GM13976 (cell line): ENCODE results near the gene ZMIZ1.
A peak's percentile ranks its signal among the peaks of the same experiment; 100 is the strongest.

Source experiments
- DNase-seq: peaks from one replicate; pipeline ENCODE4 v3.0.0; 2012; ENCODE audit warnings: low spot score
- in situ Hi-C: fragments of 300-500 bp; cut with MboI; formaldehyde crosslinking; loops from one replicate; pipeline ENCODE4 v1.12.0; 2022; ENCODE audit warnings: low sequenced_read_pairs, mixed read lengths, inconsistent platforms; ENCODE audit not compliant: unreplicated experiment
- TF ChIP-seq, protein P1 (sequence below): IDR thresholded peaks from 2 replicates; pipeline ENCODE4 v1.5.1; 2012; ENCODE audit warnings: borderline replicate concordance, mild to moderate bottlenecking; ENCODE audit not compliant: insufficient read depth; ENCODE audit errors: extremely low read depth, missing control alignments, control extremely low read depth

The ZMIZ1 gene

DNA sequence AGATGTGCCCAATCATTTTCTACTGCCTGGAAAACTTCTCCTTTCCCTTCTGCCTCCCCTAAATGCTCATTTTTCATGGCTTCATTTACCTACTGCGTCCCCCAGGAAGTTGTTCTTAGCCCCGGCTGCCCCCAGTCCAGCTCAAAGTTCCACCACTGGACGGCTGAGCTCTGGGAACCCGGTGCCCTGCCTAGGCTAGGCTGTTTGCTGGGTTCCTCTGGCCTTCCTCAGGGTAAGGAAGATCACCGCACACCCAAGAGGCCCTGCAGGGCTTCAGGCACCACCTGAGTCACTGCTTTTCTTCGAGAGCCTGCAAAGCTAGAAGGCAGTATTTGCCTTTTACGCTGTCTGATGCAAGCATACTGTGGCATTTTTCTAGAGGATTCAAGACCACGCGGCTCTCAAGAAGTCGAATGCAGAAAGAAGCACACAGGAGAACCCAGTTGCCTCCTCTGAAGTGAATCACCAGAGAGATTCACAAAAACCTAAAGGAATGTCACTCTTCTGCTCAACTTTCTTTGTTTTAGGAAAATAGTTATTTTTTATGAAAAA is 46.7 kb upstream of the ZMIZ1 start:
- in situ Hi-C loops = no loop called here
- TF ChIP-seq, protein P1, sequence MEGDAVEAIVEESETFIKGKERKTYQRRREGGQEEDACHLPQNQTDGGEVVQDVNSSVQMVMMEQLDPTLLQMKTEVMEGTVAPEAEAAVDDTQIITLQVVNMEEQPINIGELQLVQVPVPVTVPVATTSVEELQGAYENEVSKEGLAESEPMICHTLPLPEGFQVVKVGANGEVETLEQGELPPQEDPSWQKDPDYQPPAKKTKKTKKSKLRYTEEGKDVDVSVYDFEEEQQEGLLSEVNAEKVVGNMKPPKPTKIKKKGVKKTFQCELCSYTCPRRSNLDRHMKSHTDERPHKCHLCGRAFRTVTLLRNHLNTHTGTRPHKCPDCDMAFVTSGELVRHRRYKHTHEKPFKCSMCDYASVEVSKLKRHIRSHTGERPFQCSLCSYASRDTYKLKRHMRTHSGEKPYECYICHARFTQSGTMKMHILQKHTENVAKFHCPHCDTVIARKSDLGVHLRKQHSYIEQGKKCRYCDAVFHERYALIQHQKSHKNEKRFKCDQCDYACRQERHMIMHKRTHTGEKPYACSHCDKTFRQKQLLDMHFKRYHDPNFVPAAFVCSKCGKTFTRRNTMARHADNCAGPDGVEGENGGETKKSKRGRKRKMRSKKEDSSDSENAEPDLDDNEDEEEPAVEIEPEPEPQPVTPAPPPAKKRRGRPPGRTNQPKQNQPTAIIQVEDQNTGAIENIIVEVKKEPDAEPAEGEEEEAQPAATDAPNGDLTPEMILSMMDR = no peak
- DNase-seq = no peak

DNA sequence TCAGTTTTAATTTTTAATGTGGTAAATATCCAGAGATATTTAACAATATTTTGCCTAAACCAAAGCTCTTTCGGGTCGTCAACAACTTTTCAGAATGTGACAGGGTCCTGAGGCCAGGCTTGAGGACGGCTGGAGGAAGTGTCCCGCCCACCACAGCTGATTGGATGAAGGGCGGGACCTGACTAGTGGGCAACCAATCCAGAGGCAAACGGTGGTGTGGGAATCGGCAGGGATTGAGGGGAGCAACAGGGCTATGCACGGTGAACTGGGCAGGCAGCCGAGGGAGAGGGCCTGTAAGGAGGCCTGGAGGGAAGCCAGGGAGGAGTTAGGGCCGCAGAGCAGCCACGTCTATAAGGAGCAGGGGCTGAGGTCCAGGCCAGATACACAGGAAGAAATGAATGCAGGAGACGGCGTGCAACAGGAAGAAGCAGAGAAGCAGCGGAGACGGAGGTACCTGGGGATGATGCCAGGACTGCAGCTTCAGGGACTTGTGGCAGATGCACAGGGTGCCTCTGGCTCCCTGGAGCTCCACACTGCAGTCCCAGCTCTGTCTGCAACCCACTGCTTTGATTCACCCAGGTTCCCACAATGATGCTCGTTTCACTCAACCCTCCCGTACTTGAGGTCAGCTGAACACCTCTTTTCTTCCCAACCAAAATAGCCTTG is 46.1 kb upstream of the ZMIZ1 start:
- DNase-seq = no peak
- in situ Hi-C loops = no loop called here
- TF ChIP-seq, protein P1 = no peak

DNA sequence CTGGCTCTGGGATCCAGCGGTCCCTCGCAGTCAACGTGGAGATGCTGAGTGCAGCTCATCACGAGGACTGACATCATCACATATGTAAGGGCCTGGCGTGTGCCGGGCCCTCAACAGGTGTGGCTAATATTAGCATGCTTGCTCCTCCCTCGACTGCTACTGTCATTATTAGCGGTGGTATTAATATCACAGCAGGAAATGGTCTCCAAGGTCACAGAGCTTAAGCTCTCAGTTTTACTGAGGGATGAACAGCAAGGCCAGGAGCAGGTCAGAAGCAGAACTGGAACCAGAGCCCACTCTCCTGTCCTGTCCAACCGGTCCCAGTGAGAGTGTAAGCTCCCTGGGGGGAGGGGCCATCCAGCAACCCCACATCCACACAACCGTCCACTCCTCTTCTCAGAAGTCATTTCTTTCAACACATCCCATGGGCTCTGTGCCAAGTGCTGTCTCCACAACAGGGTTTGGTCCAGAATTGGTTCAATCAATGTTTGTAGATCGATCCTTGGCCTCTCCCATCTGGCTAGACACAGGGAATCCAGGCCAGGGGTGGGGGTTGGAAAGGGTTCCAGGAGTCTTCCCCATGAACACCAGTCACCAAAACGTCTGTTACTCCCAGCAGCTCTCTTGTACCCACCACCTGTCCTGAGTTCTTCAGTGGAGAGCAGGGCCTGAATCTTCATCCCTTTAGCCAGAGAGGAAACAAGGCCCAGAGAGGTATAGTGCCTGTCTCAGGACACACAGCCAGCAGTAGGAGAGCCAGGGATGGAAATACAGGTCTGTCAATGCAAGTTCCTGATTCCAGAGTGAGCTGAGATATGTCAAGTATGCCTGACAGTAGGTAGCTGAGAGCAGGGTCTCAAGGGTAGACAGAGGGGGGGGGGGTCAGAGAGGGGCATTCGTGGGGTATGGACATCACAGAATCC is 45.3 kb upstream of the ZMIZ1 start:
- TF ChIP-seq, protein P1 = no peak
- in situ Hi-C loops = no loop called here
- peak; percentile 57 for DNase-seq

DNA sequence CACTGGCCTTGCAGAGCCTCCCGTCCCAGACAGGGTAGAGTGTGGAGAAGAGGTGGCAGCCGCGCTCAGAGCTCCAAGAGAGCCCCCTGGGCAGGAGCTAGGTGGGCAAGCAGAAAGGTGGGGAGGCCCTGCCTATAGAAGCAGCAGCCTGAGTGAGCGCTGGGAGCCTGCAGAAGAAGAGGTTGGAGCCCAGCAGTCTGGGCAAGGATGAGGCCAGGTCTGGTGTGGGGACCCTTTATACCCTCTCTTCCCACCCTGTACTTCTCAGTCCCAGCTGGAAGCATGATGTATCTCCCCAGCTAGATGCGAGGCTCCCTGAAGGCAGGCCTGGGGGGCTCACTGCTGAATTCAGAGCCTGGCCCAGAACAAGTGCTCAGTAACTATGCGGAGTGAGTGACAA is 44.5 kb upstream of the ZMIZ1 start:
- in situ Hi-C loops = no loop called here
- TF ChIP-seq, protein P1 = no peak

DNA sequence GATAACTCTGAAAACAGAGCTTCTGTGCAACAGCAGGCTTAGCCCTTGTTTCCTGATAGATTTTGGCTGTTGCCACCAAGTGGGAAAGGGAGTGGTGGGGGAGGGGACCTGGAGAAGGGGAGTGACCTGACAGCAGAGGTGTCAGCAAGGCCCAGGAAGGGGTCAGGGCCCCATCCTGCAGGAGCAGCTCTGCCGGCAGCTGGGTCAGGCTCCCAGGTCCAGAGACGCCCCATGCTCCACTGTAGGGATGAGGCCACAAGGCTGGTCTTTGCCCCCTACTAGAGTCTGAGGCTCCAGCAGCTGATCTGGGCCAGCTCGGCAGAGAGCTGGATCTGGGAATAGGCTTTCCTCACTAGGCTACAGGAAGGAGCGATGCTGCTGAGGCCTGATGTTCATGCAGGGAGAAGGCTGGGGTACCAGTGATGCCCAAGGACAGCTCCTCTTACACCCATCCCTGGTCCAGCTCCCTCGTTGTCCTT is 44.0 kb upstream of the ZMIZ1 start:
- TF ChIP-seq, protein P1 = no peak
- in situ Hi-C loops = no loop called here
- DNase-seq = no peak

More for the DNA sequence above, 44.5 kb upstream of the ZMIZ1 start:
- DNase-seq = no peak

DNA sequence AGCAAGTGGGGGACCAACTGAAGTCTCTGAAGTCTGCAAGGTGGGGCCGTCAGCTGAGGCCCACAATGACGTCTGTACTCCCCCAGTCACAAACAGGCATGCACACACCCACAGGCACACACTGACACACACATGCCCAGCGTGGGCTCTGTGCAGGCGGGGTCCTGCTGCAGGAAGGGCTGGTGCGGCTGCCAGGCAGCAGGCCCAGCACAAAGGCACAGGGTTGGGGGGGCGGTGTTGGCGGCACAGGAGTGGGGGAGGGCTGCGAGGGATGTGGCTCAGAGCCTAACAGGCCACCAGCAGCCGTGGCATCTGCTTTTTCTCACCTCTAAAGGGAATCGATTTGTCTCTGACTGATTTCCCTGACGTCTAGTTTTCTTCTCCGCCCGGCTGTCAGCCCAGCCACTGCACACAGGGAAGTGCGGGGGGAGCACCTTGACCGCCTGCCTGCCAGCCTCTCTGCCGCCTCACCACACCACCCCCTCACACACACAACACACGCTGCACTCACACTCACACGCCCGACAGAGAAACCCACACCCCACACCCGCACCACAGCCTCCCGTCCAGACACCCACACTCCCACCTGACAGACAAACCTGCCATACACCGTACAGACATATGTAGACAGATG is 43.5 kb upstream of the ZMIZ1 start:
- no peak for DNase-seq
- in situ Hi-C loops = no loop called here
- TF ChIP-seq, protein P1 = no peak
